HG03159 (cell line): Measurements from ENCODE around the gene SDK2.
"Not testable (repeated sequence)": the region's sequence is repeated elsewhere in the genome, so short reads cannot be mapped to it uniquely, and the experiment has no call there.

ENCODE experiments used
- ATAC-seq: cut with Tn5 transposase; IDR thresholded peaks from one replicate; pipeline ENCODE4 v1.9.1; 2021; ENCODE audit warnings: mild to moderate bottlenecking, moderate library complexity; ENCODE audit not compliant: unreplicated experiment

SDK2 gene

DNA sequence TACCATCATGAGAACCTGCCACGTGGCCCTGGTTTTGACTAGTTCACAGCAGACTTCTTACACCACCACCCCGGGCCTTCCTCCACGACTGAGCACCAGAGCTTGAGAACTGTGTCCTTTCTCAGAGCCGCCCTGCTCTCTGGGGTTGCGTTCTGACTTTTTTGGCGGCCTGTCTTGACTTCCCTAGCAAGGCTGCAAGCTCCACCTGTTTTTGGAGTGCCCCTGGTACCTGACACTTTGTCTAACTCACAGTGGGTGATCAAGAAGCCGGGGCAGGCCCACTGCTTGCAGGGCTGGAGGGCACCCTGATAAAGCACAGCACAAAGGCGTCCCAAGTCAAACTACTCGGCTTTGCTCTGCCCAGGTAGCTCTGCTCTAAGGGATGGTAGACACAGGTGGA is 154.3 kb downstream of the SDK2 start:
- no peak for ATAC-seq

DNA sequence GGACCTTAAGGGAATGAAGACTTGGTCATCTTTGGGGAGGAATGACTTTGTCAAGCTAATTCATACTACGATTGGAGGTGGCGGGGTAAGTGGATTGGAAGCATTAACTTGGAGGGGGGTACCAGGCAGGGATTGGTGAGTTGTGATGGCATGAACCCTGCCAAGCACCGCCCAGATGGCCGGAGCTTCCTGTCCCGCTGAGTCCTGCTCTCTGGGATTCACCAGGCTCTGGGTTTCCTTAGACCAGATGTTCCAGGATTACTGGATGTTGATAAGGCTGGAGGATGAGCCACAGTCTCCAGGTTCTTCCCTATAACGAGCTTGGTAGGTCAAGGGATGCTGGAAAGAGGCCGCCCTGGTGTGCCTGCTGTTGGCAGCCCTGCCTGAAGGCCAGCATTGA is 154.9 kb downstream of the SDK2 start:
- ATAC-seq = no peak

DNA sequence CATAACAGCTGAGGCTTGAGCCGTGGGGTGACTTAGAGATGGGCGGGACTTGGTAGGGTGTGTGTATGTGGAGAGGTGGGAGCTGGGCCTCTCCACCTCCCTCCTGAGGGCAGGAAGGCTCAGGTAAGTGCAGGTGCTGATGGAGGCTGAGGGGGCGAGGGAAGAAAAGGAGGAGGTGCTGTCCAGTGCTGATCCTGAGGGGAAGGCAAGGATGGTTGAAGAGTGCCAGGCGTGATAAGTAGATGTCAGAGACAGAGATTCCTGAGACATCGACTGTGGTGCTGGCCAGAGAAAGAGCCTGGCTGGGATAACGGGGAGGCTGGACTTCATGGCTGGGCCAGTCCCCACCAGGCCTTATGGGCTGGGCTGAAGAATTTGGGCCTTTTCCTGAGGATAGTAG is 159.1 kb downstream of the SDK2 start:
- no peak for ATAC-seq

DNA sequence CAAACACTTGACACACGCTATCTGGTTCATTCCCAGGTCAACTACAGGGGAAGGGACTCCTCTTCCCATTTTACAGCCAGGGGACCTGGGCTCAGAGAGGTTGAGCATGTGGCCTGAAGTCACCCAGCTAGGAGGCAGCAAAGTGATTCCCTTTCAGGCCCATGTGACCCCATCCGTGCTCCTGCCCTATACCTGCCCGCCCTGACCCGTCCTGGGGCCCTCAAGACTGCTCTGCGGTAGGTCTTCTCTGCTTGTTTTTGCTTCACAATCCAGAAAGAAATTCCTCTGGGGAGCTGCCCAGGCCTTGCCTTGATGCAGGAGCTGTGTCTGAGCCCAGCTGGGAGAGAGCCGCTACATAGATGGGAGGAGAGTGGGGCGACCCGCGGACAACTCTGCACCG is 161.4 kb downstream of the SDK2 start:
- no peak for ATAC-seq

DNA sequence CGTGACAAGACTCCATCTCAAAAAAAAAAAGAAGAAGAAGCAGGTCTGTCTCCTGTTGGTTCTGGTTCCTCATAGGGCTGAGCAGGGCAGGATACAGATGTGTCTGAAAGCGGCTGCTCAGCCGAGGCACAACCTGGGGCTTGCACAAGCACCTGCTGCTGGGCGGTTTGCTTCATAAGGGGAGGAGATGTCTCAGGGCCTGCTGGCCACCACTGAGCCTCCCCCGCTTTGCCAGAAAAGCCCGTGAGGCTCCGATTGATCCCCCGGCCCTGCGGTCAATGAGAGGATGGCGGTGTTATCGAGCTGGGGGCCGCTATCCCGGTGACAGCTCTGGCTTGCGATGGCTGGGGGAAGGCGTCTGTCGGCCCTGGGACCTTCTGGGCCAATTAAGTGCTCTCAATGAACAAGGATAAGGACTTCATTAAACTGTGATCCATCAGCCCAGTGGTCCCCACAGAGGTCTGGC is 162.0 kb downstream of the SDK2 start:
- ATAC-seq = no peak

DNA sequence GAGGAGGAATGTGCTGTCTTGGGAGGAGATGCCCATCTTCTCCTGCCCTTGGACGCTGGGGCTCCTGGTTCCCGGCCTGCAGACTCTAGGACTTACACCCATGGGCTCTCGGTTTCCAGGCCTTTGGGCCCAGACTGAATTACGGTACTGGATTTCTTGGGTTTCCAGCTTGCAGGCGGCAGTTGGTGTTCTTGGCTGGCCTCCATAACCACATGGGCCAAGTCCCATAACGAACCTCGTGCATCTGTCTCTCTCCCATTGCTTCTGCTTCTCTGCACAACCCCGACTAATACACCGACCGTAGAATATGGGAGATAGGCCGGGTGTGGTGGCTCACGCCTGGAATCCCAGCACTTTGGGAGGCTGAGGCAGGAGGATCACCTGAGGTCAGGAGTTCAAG is 162.6 kb downstream of the SDK2 start:
- ATAC-seq = no peak

DNA sequence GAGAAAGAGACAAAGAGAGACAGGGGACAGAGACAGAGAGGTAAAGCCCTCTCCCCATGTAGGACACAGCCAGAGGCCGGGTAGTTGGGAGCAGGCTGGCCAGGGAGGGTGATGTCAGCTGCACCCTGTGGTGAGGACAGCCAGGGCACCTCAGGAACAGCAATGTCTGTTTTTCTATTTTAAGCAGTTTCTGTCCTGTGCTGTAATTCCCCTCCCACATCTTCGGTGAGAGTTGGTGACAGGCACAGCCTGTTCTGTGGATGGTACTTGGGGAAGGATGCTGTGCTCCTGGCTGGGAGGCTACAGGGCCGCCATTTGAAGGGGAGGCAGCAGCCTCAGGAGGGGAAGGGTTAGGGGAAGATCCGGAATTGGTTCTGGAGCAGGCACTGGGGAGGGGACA is 163.5 kb downstream of the SDK2 start:
- ATAC-seq = no peak

DNA sequence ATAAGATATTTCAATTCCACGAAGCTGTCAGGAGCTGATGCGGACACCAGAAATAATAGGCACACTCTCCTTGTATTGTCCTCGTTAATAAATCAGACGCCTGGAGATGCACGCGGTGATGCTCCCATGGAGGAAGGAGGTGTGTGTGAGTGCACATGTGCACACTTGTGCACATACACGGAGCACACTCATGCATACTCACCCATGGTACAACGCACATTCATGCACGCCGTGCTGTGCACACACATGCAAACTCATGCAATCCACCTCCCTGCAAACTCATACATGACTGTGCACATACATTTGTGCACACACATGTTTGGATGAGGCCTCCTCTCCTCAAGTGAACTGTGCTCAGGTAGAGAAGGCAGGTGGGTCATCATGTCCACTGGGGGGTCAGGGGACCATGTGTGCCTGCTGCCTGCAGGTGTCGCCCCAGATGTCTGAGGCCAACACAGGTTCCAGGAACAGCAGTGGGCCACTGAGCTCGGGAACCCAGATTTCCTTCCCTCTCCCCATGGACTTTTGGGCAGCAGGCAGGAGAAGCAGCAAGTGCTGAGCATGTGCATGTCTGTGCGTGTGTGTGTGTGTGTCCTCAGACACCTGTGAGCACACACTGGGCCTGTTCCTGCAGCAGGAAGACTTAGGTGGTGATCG is 165.3 kb downstream of the SDK2 start:
- no peak for ATAC-seq

DNA sequence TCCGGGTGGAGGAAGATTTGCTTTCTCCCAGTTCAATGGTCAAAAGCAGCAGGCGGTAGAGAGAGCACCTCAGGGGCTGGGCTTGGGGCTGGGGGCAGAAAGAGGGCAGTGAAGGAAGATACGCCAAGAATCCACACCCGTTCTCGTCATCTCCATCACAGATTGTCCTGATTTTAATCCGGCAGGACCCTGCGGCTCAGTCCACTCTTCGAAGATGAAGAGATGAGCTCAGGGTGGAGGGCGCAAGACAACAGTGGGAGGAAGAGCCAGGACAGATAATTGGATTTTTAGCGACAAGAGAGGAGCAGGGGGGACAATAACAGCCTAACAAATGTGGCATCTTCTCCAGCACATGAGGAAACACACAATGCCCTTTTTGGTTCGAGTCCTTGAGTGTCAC is 165.9 kb downstream of the SDK2 start:
- ATAC-seq = no peak

DNA sequence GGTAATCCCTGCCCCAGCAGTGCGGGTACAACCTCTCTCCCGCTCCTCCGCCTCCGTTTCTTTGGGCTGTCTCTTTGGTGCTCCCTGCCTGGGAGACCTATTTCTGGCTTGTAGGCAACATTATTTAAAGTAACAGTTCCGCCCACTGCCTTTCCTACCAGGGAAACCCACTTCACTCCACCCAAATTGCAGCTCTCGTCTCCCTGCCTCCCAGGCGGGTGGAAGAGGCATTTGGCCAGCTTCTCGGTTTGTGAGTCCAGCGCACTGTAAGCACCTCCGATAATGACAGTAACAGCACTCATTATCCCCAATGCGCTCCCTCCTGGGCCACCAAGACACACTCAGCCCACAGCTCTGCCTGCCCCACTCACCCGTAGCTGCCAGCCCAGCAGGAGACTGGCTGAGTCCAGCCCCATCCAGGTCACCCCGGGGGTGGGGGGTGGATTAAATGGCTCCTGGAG is 167.3 kb downstream of the SDK2 start:
- ATAC-seq = no peak

DNA sequence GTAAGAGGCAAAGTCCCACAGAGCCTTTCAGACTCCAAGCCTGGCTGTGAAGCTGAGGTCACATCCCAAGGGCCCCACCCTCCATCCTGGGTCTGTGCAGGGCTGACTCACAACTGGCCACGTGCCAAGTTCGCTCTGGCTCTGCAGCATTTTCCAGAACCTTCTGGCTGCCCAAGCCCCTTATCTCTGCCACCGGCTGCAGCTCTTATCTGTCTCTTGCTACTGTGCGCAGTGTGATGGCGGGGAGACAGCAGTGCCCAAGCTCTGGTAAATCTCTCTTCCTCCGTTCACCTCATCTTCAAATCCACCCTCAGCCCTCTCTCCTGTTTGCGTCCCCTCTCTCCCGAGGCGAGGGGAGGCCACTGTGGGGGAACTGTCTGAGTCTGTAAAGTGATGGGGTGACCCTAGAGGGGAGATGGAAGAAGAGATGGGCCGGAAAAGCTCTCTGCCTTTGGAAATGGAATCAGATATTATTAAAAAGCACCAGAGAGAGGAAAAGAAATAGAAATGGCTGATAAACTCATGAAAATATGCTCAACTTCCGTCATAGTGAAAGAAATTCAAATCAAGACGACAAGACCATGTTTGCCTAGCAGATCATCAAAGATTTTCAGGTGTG is 169.8 kb downstream of the SDK2 start:
- ATAC-seq = no peak

DNA sequence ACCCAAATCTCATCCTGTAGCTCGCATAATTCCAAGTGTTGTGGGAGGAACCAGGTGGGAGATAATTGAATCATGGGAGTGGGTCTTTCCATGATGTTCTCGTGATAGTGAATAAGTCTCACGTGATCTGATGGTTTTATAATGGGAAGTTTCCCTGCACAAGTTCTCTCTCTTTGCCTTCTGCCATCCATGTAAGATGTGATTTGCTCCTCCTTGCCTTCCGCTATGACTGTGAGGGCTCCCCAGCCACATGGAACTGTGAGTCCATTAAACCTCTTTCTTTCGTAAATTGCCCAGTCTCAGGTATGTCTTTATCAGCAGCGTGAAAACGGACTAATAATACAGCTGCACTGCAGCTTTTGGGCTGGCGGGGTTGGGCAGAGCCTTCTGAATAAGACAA is 171.5 kb downstream of the SDK2 start:
- not testable (repeated sequence) for ATAC-seq

DNA sequence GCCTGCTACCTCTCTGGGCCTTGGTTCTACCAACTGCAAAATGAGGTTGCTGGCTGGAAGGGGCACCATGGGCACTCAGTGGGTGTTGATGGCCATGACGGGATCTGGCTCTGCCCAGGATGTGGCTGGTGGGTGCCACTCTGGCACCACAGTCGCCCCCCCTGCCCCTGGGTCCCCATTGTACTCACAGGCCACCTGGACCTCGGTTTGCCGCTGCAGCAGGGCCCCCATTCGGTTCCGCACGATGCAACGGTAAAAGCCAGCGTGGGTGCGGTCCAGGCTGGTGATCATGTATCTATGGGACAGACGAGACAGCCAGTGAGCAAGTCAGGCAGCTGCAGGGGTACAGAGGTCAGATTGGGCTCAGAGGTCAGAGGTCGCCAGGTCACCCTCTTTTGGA is 172.3 kb downstream of the SDK2 start:
- ATAC-seq = no peak

DNA sequence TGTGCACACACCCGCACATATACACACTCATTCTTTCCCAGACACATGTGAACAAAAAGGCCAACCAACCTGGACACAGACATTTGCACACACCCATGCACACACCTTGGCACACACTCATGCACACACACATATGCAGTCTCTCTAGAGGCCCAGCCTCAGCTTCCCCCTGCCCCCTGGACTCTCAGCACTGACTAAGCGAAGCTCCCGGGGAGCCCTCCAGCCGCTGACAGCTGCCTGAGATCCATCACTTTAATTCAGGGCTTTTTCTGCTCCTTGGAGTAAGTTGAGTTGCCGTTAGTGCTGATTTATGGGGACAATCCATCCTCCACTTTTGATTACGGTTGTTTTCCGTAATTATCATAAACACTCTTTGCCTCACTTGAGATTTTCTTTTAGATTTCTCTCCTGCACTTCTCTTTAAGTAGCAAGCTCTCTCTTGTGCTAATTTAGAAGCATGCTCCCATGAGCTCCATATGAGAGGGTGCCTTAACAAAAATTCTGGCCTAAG is 173.9 kb downstream of the SDK2 start:
- ATAC-seq = no peak

DNA sequence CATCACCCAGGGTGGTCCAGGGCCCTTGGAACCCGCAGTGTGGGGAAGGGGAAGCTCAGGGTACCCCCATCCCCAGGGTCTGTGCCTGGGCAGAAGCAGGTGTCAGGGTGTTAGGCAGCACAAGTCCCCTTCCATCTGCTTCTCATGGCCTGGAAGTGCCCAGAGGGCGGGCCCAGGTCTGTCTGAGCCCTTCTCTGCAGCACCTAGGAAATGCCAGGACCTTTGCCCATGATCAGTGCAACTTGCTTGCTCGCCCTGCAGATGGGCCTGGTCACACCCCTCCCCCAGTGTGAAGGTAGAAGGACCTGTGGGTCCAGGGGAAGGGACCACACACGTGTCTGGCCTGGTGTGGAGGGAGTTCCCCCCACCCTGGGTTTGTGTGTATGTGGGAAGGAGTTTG is 174.9 kb downstream of the SDK2 start:
- ATAC-seq = no peak

DNA sequence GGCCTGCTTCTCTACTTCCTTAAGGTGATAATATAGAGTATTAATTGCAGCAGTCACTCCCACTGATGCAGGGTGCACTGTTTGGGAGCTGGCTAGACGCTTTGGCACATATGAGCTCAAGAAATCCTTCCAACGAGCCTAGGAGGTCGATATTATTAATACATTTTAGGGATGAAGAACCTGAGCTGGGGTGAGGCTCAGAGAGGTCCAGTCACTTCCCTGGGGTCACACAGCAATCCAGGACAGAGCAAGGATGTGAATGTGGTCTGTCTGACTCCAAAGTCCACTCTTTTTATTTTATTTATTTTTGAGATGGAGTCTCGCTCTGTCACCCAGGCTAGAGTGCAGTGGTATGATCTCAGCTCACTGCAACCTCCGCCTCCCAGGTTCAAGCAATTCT is 176.0 kb downstream of the SDK2 start:
- no peak for ATAC-seq

DNA sequence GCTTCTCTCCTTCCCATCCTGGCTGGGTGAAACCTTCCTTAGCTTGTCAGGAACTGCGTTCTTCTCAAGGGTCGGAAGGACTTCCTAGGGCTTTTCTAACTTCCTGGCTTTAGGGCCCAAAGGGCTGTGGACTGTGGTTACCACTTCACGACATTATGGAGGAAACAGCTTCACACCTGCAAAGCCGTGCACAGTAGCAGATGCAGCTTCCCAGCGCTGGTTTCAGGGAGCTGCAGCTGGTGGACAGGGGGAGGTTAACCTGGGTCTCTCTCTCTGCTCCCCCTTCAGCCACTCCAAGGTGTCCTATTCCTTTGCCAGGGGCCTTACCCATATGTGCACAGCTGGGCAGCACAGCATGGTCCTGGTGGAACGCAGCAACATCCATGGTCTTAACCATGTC is 176.6 kb downstream of the SDK2 start:
- no peak for ATAC-seq

DNA sequence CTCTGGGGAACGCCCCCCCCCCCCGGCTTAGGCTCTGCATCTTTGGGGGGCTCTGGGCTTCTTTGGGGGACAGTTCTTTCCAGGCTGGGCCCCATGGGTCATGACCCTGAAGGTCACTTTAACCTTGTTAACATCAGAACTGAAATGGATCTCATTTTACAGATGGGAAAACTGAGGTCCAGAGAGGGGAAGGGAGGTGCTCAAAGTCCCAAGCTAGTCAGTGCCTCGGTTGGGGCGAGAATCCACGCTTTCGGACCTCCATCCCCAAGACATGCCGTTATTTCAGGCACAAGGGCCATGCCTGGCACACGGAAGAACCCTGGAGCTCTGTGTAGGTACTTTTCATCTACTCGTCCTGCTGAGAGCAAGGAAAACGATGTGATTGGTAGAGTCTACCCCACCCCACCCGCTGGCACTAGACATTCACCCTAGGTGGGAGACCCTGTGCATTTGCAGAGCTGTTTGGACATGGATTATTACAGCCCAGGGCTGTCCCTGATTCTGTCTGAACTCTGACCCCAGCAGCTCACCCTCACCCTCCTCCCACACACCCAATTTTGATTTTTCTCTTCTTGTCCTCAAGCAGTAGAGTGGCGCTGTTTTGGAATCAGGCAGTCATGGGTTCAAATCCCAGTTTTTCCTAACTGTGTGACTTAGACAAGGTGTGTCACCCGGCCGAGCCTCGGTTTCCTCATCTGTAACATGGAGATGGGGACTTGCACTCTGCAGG is 177.4 kb downstream of the SDK2 start:
- ATAC-seq = no peak

DNA sequence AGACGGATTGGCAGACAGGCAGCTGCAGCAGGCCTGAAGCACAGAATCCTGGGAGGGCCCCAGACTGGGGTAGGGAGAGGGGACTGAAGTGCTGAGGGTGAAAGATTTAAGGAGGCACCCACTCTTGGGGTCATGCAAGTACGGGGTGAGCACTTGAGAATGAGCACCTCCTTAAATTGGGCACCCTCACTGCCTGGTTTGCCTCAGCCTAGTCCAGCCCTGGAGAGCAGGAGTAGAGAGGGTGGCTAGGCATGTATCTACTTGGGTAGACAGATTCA is 178.4 kb downstream of the SDK2 start:
- ATAC-seq = no peak

DNA sequence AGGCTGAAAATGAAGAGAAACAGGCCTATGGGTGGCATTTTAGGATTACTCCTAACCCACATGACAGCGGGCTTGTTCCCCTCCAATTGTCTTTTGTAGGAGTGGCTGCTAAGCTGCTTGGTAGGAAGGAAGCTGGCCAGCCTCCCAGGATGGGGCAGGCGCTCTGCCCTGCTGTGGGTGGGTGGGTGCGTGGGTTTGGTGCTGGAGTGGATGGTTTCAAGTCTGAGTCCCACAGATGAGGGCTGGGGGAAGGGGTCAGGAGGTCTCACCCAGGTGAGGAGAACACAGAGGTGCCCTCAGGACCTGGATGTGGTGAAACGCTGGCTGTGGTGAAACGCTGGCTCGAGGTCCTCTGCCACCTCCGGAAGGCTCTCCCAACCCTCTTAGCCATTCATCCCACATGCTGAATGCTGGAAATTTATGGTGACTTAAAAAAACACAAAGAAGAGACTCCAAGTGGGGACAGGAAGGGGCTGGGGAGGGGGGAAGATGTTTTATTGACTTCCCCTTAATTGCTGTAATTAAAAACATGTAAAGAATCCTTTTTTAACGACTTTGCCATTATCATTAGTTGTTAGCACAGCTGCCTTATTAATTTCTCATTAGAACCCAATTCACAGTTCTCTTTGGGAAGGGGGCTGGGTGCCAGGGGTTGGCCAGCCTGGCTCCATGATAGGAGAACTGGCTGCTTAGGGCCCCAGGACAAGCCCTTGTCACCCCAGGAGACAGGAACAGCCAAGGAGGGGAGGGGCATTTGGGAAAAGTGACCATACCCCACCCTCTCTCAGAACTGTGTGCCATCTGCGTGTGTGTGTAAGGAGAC is 178.9 kb downstream of the SDK2 start:
- no peak for ATAC-seq

DNA sequence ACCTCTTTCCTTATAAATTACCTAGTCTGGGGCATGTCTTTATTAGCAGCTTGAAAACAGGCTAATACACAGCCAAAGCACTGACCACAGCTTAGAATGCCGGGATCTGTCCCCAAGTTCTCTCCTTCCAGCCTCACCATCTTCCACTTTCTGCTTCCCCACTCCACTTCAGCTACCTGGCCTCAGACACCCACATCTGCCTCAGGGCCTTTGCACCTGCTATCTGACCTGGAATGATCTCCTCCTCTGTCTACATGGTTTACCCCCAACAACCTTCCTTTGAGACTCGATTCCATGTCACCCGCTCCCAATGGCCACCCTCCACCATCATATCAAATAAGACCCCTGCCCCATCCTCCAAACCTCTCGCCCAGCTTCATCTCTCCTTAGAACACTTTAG is 179.8 kb downstream of the SDK2 start:
- no peak for ATAC-seq
